Loucy (cell line): ENCODE data around the gene ALDH1A3.

Experiments
- H2AFZ ChIP-seq: fragments of 200-600 bp; sonication (generic); 2 replicates; pipeline ENCODE4 v1.6.0; 2016; ENCODE audit warnings: antibody characterized with exemption, mild to moderate bottlenecking, low read length, moderate library complexity
- H3F3A ChIP-seq: fragments of 200-600 bp; 2 replicates; pipeline ENCODE4 v1.6.0; 2016; ENCODE audit warnings: antibody characterized with exemption, low read depth, mild to moderate bottlenecking
- H3K27me3 ChIP-seq: fragments of 200-600 bp; sonication (generic); 2 replicates; pipeline ENCODE4 v1.6.1; 2014; ENCODE audit warnings: low read length, mild to moderate bottlenecking; ENCODE audit not compliant: insufficient read depth, poor library complexity, severe bottlenecking
- H3K36me3 ChIP-seq: fragments of 200-600 bp; sonication (generic); 2 replicates; pipeline ENCODE4 v1.6.1; 2016; ENCODE audit warnings: low read length; ENCODE audit not compliant: insufficient read depth
- H3K4me1 ChIP-seq: fragments of 200-600 bp; sonication (generic); 2 replicates; pipeline ENCODE4 v1.5.1; 2014; ENCODE audit warnings: low read length, mild to moderate bottlenecking; ENCODE audit not compliant: insufficient read depth, poor library complexity, severe bottlenecking
- H3K4me2 ChIP-seq: fragments of 200-600 bp; sonication (generic); 2 replicates; pipeline ENCODE4 v1.6.0; 2014; ENCODE audit warnings: antibody characterized with exemption, low read length, low read depth, mild to moderate bottlenecking; ENCODE audit not compliant: poor library complexity, severe bottlenecking
- H3K4me3 ChIP-seq: fragments of 200-600 bp; sonication (generic); 2 replicates; pipeline ENCODE4 v1.5.1; 2014; ENCODE audit warnings: low read length, mild to moderate bottlenecking, mixed read lengths; ENCODE audit not compliant: poor library complexity, severe bottlenecking
- H3K79me2 ChIP-seq: fragments of 200-600 bp; sonication (generic); 2 replicates; pipeline ENCODE4 v1.6.1; 2014; ENCODE audit warnings: low read length; ENCODE audit not compliant: insufficient read depth
- H3K9ac ChIP-seq: fragments of 200-600 bp; sonication (generic); 2 replicates; pipeline ENCODE4 v1.6.0; 2014; ENCODE audit warnings: mild to moderate bottlenecking, low read depth, low read length, moderate library complexity; ENCODE audit not compliant: poor library complexity, severe bottlenecking
- H3K9me2 ChIP-seq: fragments of 200-600 bp; sonication (generic); replicated peaks from 2 replicates; pipeline ENCODE4 v1.6.1; 2016; ENCODE audit warnings: low read depth, low read length, mixed read lengths
- H3K9me3 ChIP-seq: fragments of 200-600 bp; sonication (generic); 2 replicates; pipeline ENCODE4 v1.6.1; 2014; ENCODE audit warnings: mild to moderate bottlenecking, antibody characterized with exemption, low read length, low read depth; ENCODE audit not compliant: insufficient read depth
- H4K20me1 ChIP-seq: fragments of 200-600 bp; sonication (generic); 2 replicates; pipeline ENCODE4 v1.6.0; 2014; ENCODE audit warnings: antibody characterized with exemption, low read length, mild to moderate bottlenecking; ENCODE audit not compliant: insufficient read depth, poor library complexity, severe bottlenecking
- CTCF ChIP-seq: fragments of 200-600 bp; sonication (generic); conservative IDR thresholded peaks from 2 replicates; pipeline ENCODE4 v1.5.1; 2014; ENCODE audit warnings: mild to moderate bottlenecking, antibody characterized with exemption, low read length
- EZH2phosphoT487 ChIP-seq: fragments of 200-600 bp; IDR thresholded peaks from 2 replicates; pipeline ENCODE4 v1.6.1; 2018; ENCODE audit warnings: antibody characterized with exemption, mild to moderate bottlenecking, moderate library complexity, borderline replicate concordance

The ALDH1A3 gene

GRCh38 chr15:100959066-100960050 lies 79.7 kb downstream of the ALDH1A3 start:
- no peaks in the 10 kb centered on the region for H3K79me2 ChIP-seq
- no peak overlapping the region for H3K9ac ChIP-seq
- H3K4me2 ChIP-seq, result no peak overlapping the region
- TF ChIP-seq EZH2phosphoT487 (no peak), CTCF (no peak)
- H2AFZ ChIP-seq, result no peak overlapping the region
- H4K20me1 ChIP-seq, result no peaks in the 10 kb centered on the region
- no peaks in the 10 kb centered on the region for H3K9me2 ChIP-seq
- H3F3A ChIP-seq, result no peaks in the 10 kb centered on the region
- H3K4me3 ChIP-seq, result no peak overlapping the region
- H3K27me3 ChIP-seq, result no peaks in the 10 kb centered on the region
- H3K36me3 ChIP-seq, result no peaks in the 10 kb centered on the region
- no peaks in the 10 kb centered on the region for H3K4me1 ChIP-seq
- H3K9me3 ChIP-seq, result no peaks in the 10 kb centered on the region
